Measurements from ENCODE around the gene ATP9B.

The ATP9B gene, protein sequence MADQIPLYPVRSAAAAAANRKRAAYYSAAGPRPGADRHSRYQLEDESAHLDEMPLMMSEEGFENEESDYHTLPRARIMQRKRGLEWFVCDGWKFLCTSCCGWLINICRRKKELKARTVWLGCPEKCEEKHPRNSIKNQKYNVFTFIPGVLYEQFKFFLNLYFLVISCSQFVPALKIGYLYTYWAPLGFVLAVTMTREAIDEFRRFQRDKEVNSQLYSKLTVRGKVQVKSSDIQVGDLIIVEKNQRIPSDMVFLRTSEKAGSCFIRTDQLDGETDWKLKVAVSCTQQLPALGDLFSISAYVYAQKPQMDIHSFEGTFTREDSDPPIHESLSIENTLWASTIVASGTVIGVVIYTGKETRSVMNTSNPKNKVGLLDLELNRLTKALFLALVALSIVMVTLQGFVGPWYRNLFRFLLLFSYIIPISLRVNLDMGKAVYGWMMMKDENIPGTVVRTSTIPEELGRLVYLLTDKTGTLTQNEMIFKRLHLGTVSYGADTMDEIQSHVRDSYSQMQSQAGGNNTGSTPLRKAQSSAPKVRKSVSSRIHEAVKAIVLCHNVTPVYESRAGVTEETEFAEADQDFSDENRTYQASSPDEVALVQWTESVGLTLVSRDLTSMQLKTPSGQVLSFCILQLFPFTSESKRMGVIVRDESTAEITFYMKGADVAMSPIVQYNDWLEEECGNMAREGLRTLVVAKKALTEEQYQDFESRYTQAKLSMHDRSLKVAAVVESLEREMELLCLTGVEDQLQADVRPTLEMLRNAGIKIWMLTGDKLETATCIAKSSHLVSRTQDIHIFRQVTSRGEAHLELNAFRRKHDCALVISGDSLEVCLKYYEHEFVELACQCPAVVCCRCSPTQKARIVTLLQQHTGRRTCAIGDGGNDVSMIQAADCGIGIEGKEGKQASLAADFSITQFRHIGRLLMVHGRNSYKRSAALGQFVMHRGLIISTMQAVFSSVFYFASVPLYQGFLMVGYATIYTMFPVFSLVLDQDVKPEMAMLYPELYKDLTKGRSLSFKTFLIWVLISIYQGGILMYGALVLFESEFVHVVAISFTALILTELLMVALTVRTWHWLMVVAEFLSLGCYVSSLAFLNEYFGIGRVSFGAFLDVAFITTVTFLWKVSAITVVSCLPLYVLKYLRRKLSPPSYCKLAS

GRCh38 chr18:79068937-79069716 is at the start of gene ATP9B:
Gene ATP9B, plus strand, starts transcription at chr18:79069394. Its CDS starts 17 bp downstream, at chr18:79069411.
- peak; percentile 99 for DNase-seq (ENCODE audit: low spot score)

DNA sequence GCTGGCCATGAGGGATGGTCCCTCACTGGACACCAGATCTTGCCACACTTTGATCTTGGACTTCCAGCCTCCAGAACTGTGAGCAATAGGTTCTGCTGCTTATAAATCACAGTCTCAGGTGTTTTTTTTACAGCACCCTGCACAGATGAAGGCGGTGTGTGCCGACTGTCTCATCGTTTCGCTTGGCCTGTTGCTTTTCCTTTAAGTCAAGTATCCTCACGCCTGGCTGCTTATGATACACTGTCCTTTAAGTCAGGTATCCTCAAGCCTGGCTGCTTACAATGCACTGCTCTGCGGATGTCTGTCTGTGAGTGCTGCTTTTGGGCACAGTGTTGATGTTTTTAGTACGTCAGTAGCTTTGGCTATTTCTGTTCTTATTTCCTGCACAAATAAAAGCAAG is 49.3 kb upstream of the ATP9B start:
- no peak for DNase-seq (ENCODE audit: low spot score)

GRCh38 chr18:79022603-79023002 is 46.6 kb upstream of the ATP9B start:
- no peak for DNase-seq (ENCODE audit: low spot score)

DNA sequence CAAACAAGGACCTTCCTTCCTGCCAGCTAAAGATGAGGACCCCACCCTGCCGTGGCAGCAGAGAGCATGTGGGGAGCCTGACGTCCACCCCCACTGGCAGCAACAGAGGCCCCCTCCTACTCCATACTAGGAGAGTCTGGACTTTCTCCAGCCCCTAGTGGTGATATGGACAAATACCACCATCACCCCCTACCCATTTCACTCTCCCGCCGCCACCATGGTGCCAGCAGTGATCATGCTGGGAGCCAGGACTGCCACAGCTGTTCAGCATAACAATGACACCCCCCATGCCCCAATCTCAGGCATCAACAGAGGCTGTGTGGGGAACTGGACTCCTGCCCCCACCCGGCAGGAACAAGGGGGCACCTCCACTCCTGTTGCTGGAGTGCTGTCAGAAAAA is 42.7 kb upstream of the ATP9B start:
- DNase-seq (ENCODE audit: low spot score), result no peak

GRCh38 chr18:79030680-79031079 is 38.5 kb upstream of the ATP9B start:
- DNase-seq (ENCODE audit: low spot score), result no peak

DNA sequence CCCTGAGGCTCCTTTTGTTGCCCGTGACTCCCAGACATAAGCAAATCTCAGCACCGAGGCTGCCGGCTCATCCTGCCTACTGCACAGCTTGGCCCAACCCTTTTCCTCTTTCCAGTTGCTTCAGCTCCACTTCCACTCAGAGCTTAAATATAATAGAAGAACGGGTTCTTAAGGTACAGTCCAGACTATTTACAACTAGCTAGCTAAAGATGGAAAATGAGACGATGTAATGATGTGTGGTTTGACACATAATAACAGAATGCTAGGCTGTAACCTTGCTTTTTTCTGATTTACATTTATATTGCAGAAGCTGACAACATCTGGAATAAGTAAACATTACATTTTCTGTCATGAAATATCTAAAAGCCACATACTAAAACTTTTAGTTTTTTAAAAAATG is 26.9 kb upstream of the ATP9B start:
- no peak for DNase-seq (ENCODE audit: low spot score)

DNA sequence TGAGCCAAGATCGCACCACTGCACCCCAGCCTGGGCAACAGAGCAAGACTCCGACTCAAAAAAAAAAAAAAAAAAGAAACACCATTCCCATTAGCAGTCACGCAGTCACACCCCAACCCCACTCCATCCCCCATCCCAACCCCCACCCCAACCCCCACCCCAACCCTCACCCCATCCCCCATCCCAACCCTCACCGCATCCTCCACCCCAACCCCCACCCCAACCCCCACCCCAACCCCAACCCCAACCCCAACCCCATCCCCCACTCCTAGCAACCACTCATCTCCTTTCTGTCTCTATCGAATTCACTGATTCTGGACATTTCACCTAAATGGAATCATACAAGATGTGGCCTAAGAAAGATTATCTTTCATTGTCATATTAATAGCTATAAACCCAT is 25.9 kb upstream of the ATP9B start:
- no peak for DNase-seq (ENCODE audit: low spot score)

- no peak for DNase-seq (ENCODE audit: low spot score)
These were observed 22.7 kb upstream of the ATP9B start for GRCh38 chr18:79046522-79046921.

GRCh38 chr18:79047556-79048244 is 21.5 kb upstream of the ATP9B start:
- DNase-seq (ENCODE audit: low spot score), result no peak

GRCh38 chr18:79048245-79048632 is 21.0 kb upstream of the ATP9B start:
- no peak for DNase-seq (ENCODE audit: low spot score)

- DNase-seq (ENCODE audit: low spot score), result no peak
These were observed 19.7 kb upstream of the ATP9B start for GRCh38 chr18:79049506-79049905.

- DNase-seq (ENCODE audit: low spot score), result no peak
These were observed 19.2 kb upstream of the ATP9B start for GRCh38 chr18:79050005-79050404.

DNA sequence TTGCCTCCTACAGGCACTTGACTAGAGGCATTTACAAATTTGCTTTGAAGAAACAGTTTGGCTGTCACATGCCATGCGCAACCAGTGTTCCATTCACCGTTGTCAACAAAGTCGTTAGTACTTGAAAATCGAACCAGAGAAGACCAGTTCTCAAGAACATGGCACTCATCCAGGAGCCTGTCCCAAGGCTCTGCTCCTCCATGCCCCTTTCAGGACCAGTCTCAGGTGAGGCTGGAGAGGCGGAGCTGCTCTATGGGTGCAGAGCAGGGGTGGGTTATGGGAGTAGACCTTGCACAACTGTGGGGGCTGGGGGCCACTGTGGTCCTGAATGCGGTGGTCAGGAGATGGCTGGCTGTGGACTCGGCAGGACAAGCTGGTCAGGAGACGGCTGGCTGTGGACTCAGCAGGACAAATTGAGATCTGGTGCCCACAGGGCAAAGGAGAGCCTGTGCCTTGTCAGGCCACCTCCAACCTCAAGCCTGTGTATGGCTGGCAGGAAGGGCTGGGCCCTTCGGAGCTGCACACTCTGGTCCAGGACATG is 12.3 kb upstream of the ATP9B start:
- no peak for DNase-seq (ENCODE audit: low spot score)

- no peak for DNase-seq (ENCODE audit: low spot score)
These were observed 11.2 kb upstream of the ATP9B start for GRCh38 chr18:79058007-79058406.

DNA sequence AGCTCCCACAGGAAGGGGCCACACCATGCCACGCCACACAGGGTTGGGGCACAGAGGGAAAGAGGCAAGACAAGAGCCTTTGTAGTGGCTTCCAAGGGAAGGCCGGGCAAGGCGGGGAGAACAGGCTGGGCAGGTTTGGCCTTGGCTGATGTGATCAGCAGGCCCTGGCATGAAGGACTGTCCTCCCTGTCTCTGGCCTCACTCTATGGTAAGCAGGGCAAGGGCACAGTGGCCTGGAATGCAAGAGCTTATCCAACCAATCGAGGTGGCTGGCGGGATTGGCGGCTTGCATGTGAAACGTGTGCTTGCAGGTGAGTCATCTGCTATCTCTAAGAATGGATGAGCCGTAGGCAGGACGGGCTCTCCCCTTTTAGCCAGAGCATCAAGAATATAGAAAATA is 6.4 kb upstream of the ATP9B start:
- no peak for DNase-seq (ENCODE audit: low spot score)

- DNase-seq (ENCODE audit: low spot score), result no peak
These were observed 5.0 kb upstream of the ATP9B start for GRCh38 chr18:79064228-79064627.

DNA sequence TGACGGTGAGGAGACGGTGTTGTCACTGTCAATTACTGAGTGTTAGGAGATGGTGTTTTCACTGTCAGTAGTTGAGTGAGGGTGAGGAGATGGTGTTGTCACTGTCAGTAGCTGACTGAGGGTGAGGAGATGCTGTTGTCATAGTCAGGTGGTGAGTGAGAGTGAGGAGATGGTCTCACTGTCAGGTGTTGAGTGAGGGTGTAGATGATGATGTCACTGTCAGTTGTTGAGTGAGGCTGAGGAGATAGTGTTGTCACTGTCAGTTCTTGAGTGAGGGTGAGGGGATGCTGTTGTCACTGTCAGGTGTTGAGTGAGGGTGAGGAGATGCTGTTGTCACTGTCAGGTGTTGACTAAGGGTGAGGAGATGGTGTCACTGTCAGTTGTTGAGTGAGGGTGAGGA is 3.4 kb upstream of the ATP9B start:
- no peak for DNase-seq (ENCODE audit: low spot score)

DNA sequence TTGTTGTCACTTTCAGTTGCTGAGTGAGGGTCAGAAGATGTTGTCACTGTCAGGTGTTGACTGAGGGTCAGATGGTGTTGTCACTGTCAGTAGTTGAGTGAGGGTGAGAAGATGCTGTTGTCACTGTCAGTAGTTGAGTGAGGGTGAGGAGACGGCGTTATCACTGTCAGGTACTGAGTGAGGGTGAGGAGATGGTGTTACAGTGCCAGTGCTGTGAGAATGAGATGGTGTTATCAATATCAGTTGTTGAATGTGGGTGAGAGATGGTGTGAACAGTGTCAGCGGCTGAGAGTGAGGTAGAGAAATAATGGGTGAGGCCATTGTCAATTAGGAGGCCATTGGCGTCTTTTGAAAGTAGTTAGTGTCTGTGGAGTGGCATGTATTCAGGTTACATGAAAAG is 1.6 kb upstream of the ATP9B start:
- no peak for DNase-seq (ENCODE audit: low spot score)

GRCh38 chr18:79068341-79068936 is 755 bp upstream of the ATP9B start:
- DNase-seq (ENCODE audit: low spot score), result no peak

DNA sequence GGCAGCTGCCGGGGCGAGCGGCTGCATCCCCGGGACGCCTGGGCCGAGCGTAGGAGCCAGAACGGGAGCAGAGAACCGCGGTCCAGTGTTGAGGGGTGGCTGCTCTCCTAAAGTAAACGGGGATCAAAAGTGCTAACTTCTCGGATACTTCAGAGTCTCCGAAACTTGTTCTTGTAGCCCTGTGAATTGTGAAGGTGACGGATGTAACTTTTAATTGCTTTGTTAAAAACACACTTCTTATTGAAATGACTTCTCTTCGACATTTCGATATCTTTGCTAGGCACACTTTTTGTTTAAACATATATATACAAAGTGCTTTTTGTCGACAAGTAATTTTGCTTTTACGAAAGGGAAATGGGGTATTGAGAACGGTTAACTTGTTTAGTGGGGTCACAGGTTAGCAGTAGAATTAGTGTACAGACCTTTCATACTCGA is 540 bp downstream of the ATP9B start:
- DNase-seq (ENCODE audit: low spot score), result peak; percentile 37

DNA sequence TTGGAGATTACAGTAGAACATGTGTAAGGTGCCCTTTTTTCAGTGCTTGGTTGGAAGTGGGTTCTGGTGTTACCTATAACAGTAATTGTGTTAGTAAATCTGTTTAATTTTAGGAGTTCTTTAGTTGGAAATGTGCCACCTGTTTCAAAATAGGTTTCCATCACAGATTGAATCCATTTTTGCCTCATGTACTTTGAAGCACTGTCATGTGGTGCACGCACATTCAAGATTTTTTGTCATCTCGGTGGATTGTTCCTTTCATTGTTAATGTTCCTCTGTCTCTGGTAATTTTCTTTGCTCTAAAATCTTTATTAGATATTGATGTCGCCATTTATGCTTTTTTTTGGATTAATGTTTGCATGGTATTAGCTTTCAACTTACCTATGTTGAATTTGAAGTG is 1.3 kb downstream of the ATP9B start:
- DNase-seq (ENCODE audit: low spot score), result no peak

Measured in Ammon's horn (tissue), 1 donor.